OCI-LY1 (cell line): ENCODE results near the gene ESPNL.

Experiments
- CTCF ChIP-seq: fragments of 200-600 bp; sonication (generic), shearing (Covaris generic); IDR thresholded peaks from 2 replicates; pipeline ENCODE4 v1.5.1; 2017; ENCODE audit warnings: mild to moderate bottlenecking, antibody characterized with exemption, low read length, moderate library complexity, mixed read lengths
- EZH2 ChIP-seq: fragments of 200-600 bp; sonication (generic), shearing (Covaris generic); IDR thresholded peaks from 2 replicates; pipeline ENCODE4 v1.8.0; 2017; ENCODE audit warnings: borderline replicate concordance, mixed run types, mild to moderate bottlenecking, antibody characterized with exemption, low read length, moderate library complexity, mixed read lengths

GRCh38 chr2:238077292-238077691 is 22.8 kb upstream of the ESPNL start:
- TF ChIP-seq CTCF: no peak
- no peak for TF ChIP-seq EZH2
